Suprapubic skin (tissue), 4 donors: ENCODE measurements around the gene MAP3K1. TPM values are rescaled to one million over a fixed set of nuclear protein-coding genes. Genes with fewer than 3 reads are reported as not detected.

ENCODE experiments used
- DNase-seq, 2 donors: peaks; one replicate each; pipeline ENCODE4 v3.0.0-alpha.2; 2019; ENCODE audit warnings: low spot score in 2 of 2
- H3K27ac ChIP-seq: fragments of 200-600 bp; sonication (generic); one replicate; pipeline ENCODE4 v1.5.1; 2019
- H3K27me3 ChIP-seq: fragments of 200-600 bp; sonication (generic); one replicate; pipeline ENCODE4 v1.5.1; 2019
- H3K36me3 ChIP-seq: fragments of 200-600 bp; sonication (generic); one replicate; pipeline ENCODE4 v1.5.1; 2019
- H3K4me1 ChIP-seq: fragments of 200-600 bp; sonication (generic); one replicate; pipeline ENCODE4 v1.5.1; 2019
- H3K4me3 ChIP-seq: fragments of 200-600 bp; sonication (generic); one replicate; pipeline ENCODE4 v1.5.1; 2019; ENCODE audit warnings: mild to moderate bottlenecking
- H3K9me3 ChIP-seq: fragments of 200-600 bp; sonication (generic); one replicate; pipeline ENCODE4 v1.5.1; 2019
- CTCF ChIP-seq, 2 donors: fragments of 200-600 bp in 1 of 2; fragments of 450-650 bp in 1 of 2; sonication (generic) in 1 of 2; IDR thresholded peaks; one replicate each; pipeline ENCODE4 v1.5.1; 2016 to 2019; ENCODE audit warnings: antibody characterized with exemption in 2 of 2, mild to moderate bottlenecking in 1 of 2, moderate library complexity in 1 of 2
- EP300 ChIP-seq: sonication (generic); formaldehyde crosslinking; IDR thresholded peaks from one replicate; pipeline ENCODE4 v1.6.1; 2017; ENCODE audit warnings: antibody characterized with exemption
- POLR2A ChIP-seq, 2 donors: fragments of 450-650 bp; IDR thresholded peaks; one replicate each; pipeline ENCODE4 v1.6.1; 2017; ENCODE audit warnings: antibody characterized with exemption in 2 of 2, mild to moderate bottlenecking in 2 of 2, moderate library complexity in 2 of 2
- POLR2AphosphoS5 ChIP-seq, 3 donors: sonication (generic); formaldehyde crosslinking; IDR thresholded peaks; one replicate each; pipeline ENCODE4 v1.6.1; 2017; ENCODE audit warnings: antibody characterized with exemption in 3 of 3
- WGBS: methylation state at CpG from one replicate; pipeline ENCODE4 v1.1.5; 2018; 5-methylcytosine and 5-hydroxymethylcytosine counted together
- total RNA-seq, 4 donors: library from RNA; depleted of rRNA; stranded (reverse); fragments of >200 nt; gene quantifications; one replicate each; pipeline ENCODE4 v1.1.0, GENCODE V29; 2016

The MAP3K1 gene
- total RNA-seq, 4 donors from 2014 or later: 48.4 to 89.2 (median 61.1) TPM

DNA sequence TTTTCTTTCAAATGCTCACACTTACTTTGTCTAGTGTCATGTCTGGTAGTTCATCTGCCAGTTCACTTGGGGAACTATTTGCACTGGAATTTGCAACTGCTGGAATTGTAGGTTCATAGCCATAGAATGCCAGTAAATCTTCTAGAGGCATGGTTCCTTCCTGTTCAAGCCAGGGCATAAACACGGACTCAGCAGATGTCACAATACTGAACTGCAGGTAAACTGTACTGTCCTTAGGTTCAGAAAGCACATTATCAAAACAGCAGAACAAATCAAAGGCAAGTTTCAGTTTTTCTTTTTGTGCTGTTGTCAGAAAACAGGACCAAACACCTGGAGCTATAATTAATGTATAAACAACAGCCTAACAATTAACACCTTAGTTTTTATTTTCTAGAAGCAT lies 123.5 kb downstream of the MAP3K1 start:
- Histone ChIP-seq H3K27ac (no peak overlapping the region), H3K4me1 (peaks cover 4% of the 10 kb centered on the region), H3K27me3 (no peaks in the 10 kb centered on the region), H3K9me3 (no peaks in the 10 kb centered on the region), H3K36me3 (peaks cover 82% of the 10 kb centered on the region), H3K4me3 (no peak overlapping the region)
- WGBS: 80% methylated on average over 1 of the region's 1 CpG
- TF ChIP-seq POLR2A (IDR thresholded peaks at IDR 0.05) (no peak), EP300 (no peak), POLR2AphosphoS5 (IDR thresholded peaks at IDR 0.05) (no peak), CTCF (IDR thresholded peaks at IDR 0.05) (no peak)
- DNase-seq: no peak

DNA sequence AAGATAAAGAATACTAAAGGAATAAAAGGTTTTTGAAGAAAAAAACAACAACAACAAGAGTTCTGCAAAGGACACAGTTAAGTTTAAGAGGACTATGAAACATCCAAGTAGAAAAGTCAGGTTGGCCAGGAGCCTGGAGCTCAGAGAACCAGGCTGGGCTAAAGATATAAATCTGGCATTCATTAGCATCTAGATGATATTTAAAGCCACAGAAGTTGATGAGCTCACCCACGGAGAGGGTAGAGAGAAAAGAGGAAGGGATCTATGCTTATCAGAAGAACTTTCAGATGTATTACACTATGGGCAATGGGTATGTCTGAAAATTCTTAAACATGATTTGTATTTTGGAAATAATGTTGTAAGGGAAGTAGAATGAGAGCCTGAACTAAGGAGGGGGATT lies 126.6 kb downstream of the MAP3K1 start:
- DNase-seq: no peak
- Histone ChIP-seq H3K9me3 (no peaks in the 10 kb centered on the region), H3K4me3 (no peak overlapping the region), H3K27ac (no peak overlapping the region), H3K36me3 (peaks cover 70% of the 10 kb centered on the region), H3K27me3 (no peaks in the 10 kb centered on the region), H3K4me1 (peaks cover 4% of the 10 kb centered on the region)
- TF ChIP-seq POLR2AphosphoS5 (IDR thresholded peaks at IDR 0.05): no peak
- no peak for TF ChIP-seq POLR2A (IDR thresholded peaks at IDR 0.05)
- no peak for TF ChIP-seq EP300
- TF ChIP-seq CTCF (IDR thresholded peaks at IDR 0.05): no peak
- 30% methylated on average over 1 of the region's 1 CpG for WGBS

Other genes starting within 250 kb of the MAP3K1 start
- gene SETD9, start 94.0 kb downstream of the MAP3K1 start, total RNA-seq: 10 to 100 TPM in 2 of 4 donors, 1 to 10 TPM in 2; 6.3 to 14.4 (median 8.7) TPM
- gene MIER3, start 136.6 kb downstream of the MAP3K1 start, total RNA-seq: 10 to 100 TPM; 10.7 to 15.9 (median 14.9) TPM